ENCODE data around the gene QSOX2.

Gene QSOX2

GRCh38 chr9:136235709-136236455 lies 9.7 kb downstream of the QSOX2 start:
- TF ChIP-seq, protein P1, sequence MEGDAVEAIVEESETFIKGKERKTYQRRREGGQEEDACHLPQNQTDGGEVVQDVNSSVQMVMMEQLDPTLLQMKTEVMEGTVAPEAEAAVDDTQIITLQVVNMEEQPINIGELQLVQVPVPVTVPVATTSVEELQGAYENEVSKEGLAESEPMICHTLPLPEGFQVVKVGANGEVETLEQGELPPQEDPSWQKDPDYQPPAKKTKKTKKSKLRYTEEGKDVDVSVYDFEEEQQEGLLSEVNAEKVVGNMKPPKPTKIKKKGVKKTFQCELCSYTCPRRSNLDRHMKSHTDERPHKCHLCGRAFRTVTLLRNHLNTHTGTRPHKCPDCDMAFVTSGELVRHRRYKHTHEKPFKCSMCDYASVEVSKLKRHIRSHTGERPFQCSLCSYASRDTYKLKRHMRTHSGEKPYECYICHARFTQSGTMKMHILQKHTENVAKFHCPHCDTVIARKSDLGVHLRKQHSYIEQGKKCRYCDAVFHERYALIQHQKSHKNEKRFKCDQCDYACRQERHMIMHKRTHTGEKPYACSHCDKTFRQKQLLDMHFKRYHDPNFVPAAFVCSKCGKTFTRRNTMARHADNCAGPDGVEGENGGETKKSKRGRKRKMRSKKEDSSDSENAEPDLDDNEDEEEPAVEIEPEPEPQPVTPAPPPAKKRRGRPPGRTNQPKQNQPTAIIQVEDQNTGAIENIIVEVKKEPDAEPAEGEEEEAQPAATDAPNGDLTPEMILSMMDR (conservative IDR thresholded peaks at IDR 0.05; ENCODE audit: control insufficient read depth, insufficient read depth, low read depth, low read length), result no peak
- DNase-seq (ENCODE audit: low read depth), result no peak
- H3K4me3 ChIP-seq (ENCODE audit: control insufficient read depth, low read depth, low read length), result no peak overlapping the region

GRCh38 chr9:136235171-136235570 lies 10.4 kb downstream of the QSOX2 start:
- TF ChIP-seq, protein P1 (conservative IDR thresholded peaks at IDR 0.05; ENCODE audit: control insufficient read depth, insufficient read depth, low read depth, low read length), result no peak
- H3K4me3 ChIP-seq (ENCODE audit: control insufficient read depth, low read depth, low read length), result no peak overlapping the region

GRCh38 chr9:136234597-136234996 lies 11.0 kb downstream of the QSOX2 start:
- no peak for DNase-seq (ENCODE audit: low read depth)
- TF ChIP-seq, protein P1 (conservative IDR thresholded peaks at IDR 0.05; ENCODE audit: control insufficient read depth, insufficient read depth, low read depth, low read length), result no peak
- no peak overlapping the region for H3K4me3 ChIP-seq (ENCODE audit: control insufficient read depth, low read depth, low read length)

More at GRCh38 chr9:136235171-136235570, 10.4 kb downstream of the QSOX2 start:
- DNase-seq (ENCODE audit: low read depth), result no peak

- DNase-seq (ENCODE audit: low read depth), result no peak
- TF ChIP-seq, protein P1 (conservative IDR thresholded peaks at IDR 0.05; ENCODE audit: control insufficient read depth, insufficient read depth, low read depth, low read length), result no peak
- H3K4me3 ChIP-seq (ENCODE audit: control insufficient read depth, low read depth, low read length), result no peak overlapping the region
Observed at GRCh38 chr9:136233868-136234267, 11.7 kb downstream of the QSOX2 start.

DNA sequence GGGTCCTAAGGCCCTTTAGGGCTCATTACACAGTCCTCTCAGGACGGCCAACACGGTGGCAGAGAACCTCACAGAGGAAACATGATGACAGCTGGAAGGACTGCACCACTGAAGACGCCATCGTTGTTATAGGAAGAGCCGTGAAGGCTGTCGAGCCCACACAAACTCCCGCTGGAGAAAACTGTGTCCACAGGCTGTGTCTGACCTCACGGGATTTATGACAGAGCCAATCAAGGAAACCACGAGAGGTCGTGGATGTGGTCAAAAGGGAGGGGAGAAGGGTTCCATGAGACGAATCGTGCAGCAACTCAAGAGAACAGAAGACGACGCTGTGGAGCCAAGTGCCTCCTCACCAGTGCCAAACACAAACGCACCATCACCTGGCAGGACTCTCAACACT lies 12.2 kb downstream of the QSOX2 start:
- H3K4me3 ChIP-seq (ENCODE audit: control insufficient read depth, low read depth, low read length), result no peak overlapping the region
- TF ChIP-seq, protein P1 (conservative IDR thresholded peaks at IDR 0.05; ENCODE audit: control insufficient read depth, insufficient read depth, low read depth, low read length), result no peak
- DNase-seq (ENCODE audit: low read depth), result no peak

GRCh38 chr9:136232969-136233368 lies 12.6 kb downstream of the QSOX2 start:
- TF ChIP-seq, protein P1 (conservative IDR thresholded peaks at IDR 0.05; ENCODE audit: control insufficient read depth, insufficient read depth, low read depth, low read length), result no peak

More at GRCh38 chr9:136232969-136233368, 12.6 kb downstream of the QSOX2 start:
- DNase-seq (ENCODE audit: low read depth), result no peak
- H3K4me3 ChIP-seq (ENCODE audit: control insufficient read depth, low read depth, low read length), result no peak overlapping the region
